ENCODE measurements around the gene IL17RB. TPM values are rescaled to one million over a fixed set of nuclear protein-coding genes. Genes with fewer than 3 reads are reported as not detected.

IL17RB gene
- total and polyA plus RNA-seq, 2 of the 8 experiments (the other 6 are each of a cell fraction or from before 2014, with no cell fraction given): 7.0 to 24.6 TPM

DNA sequence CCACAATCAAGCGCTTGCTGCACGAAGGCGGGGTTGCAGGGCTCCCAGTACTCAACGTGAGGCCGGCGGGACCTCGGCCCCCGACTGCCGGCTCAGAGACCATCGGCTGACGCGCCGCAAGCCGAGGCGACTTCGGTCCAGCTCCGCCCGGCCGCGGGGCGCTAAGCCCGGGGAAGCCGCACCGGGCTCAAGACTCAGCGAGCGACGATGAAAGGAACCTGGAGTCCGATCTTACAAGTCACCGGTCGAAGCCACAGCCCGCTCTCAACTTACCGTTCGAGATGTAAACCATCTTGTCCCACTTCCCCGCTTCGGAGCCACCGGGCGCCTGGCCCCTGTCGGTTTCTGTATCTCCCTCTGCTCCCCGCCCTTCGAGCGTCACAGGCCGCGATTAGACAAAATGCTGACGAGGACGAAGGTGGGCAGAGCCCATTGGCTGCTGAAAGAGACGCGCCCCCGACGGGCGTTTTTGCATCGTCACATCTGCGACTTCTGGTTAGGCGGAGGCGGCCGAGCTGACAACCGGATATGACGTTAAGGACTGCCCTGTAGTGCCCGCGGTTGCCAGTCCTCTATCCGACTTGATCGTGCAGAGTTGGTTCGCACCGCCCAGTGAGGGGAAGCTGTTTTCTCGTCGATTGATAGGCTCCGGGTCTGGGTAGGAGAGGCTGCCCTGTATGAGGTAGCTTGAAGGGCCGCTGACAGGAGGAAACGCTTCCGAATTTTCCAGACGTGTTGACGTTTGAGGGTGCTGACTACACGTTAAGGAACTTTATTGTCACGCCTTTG lies 45.3 kb downstream of the IL17RB start, which contains the start of gene SELENOK (continued):
- TF ChIP-seq JUN (IDR thresholded peaks at IDR 0.05; ENCODE audit: low read depth, low read length) (no peak), CHD1 (IDR thresholded peaks at IDR 0.05; ENCODE audit: low read depth, low read length) (no peak; the same call in 1 of the 2 replicates), FOSL1 (IDR thresholded peaks at IDR 0.05; ENCODE audit: insufficient read depth, low read depth, low read length) (no peak), MAX (IDR thresholded peaks at IDR 0.05) (peak; percentile 34), KDM1A (IDR thresholded peaks at IDR 0.05; ENCODE audit: borderline replicate concordance, low read length) (no peak), KDM4A (IDR thresholded peaks at IDR 0.05; ENCODE audit: low read depth, low read length, severe bottlenecking) (peak; percentile 60), YY1 (IDR thresholded peaks at IDR 0.05; ENCODE audit: low read depth, low read length) (no peak), SUZ12 (IDR thresholded peaks at IDR 0.05; ENCODE audit: low read length) (no peak), NRF1 (IDR thresholded peaks at IDR 0.05; ENCODE audit: low read depth, low read length) (no peak), POLR2AphosphoS5 (IDR thresholded peaks at IDR 0.05; ENCODE audit: low read depth, low read length) (peak; percentile 96), SP4 (IDR thresholded peaks at IDR 0.05; ENCODE audit: low read length) (no peak), SP2 (IDR thresholded peaks at IDR 0.05; ENCODE audit: low read length) (no peak), CREB1 (IDR thresholded peaks at IDR 0.05) (peak; percentile 97), HDAC2 (IDR thresholded peaks at IDR 0.05; ENCODE audit: borderline replicate concordance in 1 of 2, low read depth in 2 of 2, low read length in 2 of 2) (peak in 1 of 2 experiments; percentile 77; a peak in 1 of 4 replicates), RFX5 (IDR thresholded peaks at IDR 0.05; ENCODE audit: borderline replicate concordance, low read depth, low read length) (no peak), RAD21 (IDR thresholded peaks at IDR 0.05 in 1 of 2, conservative IDR thresholded peaks at IDR 0.05 in 1 of 2; ENCODE audit: low read depth in 2 of 2, low read length in 2 of 2) (no peak), CBX8 (IDR thresholded peaks at IDR 0.05; ENCODE audit: borderline replicate concordance, low read depth, low read length) (no peak), POLR2A (IDR thresholded peaks at IDR 0.05; ENCODE audit: control extremely low read depth in 1 of 2, low read depth in 2 of 2, low read length in 2 of 2) (peak; percentile 63 to 97), RNF2 (IDR thresholded peaks at IDR 0.05; ENCODE audit: borderline replicate concordance, low read depth, low read length, missing control alignments, poor library complexity, severe bottlenecking) (no peak)
- TF ChIP-seq, protein P1, sequence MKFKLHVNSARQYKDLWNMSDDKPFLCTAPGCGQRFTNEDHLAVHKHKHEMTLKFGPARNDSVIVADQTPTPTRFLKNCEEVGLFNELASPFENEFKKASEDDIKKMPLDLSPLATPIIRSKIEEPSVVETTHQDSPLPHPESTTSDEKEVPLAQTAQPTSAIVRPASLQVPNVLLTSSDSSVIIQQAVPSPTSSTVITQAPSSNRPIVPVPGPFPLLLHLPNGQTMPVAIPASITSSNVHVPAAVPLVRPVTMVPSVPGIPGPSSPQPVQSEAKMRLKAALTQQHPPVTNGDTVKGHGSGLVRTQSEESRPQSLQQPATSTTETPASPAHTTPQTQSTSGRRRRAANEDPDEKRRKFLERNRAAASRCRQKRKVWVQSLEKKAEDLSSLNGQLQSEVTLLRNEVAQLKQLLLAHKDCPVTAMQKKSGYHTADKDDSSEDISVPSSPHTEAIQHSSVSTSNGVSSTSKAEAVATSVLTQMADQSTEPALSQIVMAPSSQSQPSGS (IDR thresholded peaks at IDR 0.05; ENCODE audit: low read length): no peak; the same call in 1 of the 2 replicates
